HG02588 (cell line): ENCODE results near the gene PLPPR1.
"Not testable (repeated sequence)": the region's sequence is repeated elsewhere in the genome, so short reads cannot be mapped to it uniquely, and the experiment has no call there.

ENCODE experiments used
- ATAC-seq: cut with Tn5 transposase; IDR thresholded peaks from one replicate; pipeline ENCODE4 v1.9.1; 2021; ENCODE audit warnings: mild to moderate bottlenecking, moderate library complexity; ENCODE audit not compliant: unreplicated experiment

PLPPR1 gene

DNA sequence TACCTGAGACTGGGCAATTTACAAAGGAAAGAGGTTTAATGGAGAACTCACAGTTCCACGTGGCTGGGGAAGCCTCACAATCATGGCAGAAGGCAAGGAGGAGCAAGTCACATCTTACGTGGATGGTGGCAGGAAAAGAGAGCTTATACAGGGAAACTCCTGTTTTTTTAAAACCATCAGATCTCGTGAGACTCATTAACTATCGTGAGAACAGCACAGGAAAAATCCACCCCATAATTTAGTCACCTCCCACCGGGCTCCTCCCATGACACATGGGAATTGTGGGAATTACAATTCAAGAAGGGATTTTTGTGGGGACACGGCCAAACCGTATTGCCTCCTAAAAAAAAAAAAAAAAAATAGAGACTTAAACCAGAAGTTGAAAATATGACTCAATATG, 11.1 kb downstream of the PLPPR1 start:
- ATAC-seq = not testable (repeated sequence)

DNA sequence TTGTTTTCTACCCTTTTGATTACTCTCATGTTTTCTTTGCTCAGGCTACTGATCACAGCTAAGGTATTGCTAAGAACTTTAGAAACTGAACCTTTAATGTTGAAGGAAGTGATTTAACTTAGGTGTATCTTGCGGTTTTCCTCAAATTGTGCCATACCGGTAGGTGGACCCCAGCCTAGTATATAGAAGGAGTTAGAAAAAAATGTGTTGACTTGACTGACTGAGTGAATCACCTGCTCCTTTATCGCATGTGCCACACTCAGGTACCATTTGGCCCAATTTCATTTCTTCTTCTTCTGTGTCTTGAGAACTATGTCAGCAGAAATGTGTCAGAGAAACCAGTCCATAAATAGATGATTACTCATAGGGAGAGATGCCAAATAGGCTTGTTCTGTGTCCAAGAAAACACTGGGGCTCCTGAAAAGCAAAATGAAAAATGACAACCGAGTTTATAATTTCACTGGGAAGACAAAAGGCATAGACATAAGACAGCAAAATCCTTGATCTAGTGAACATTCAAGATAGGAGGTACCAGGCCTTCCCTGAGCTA, 19.4 kb downstream of the PLPPR1 start:
- ATAC-seq = no peak

DNA sequence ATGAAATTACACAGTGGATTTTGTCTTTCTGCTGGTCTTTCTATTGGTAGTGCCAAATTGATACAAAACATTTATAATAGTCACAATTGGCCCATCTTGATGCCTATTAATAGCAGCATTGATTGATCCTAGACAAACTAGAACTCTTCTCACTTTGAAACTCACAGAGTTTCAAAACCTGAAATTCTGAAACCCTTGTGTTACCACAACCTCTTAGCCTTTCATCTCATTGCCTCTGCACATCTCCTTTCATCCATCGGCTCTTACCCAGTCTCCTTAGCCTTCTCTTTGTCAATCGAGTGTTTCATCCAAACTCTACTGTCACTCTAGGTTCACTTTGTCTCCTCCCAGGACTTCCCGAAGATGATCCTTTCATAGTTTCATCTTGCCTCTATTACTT, 22.1 kb downstream of the PLPPR1 start:
- ATAC-seq = no peak

DNA sequence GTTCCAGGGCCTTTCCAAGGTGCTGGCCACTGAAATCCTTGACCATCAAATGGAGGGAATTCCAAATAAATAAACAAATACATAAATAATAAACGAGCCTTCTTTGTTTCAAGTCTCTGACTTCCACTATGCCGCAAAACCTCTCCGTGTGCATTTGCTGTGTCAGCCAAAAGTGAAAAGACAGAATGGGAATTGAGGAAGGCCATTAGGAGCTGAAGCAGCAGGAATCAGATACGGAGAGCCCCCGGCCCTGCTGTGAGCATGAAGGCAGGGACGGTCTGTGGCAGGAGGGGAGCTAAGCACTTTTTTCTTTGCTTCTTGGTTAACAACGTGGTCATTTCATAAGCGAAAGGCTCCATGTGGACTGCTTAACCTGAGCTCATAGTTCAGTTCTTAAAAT, 26.1 kb downstream of the PLPPR1 start:
- ATAC-seq = no peak

DNA sequence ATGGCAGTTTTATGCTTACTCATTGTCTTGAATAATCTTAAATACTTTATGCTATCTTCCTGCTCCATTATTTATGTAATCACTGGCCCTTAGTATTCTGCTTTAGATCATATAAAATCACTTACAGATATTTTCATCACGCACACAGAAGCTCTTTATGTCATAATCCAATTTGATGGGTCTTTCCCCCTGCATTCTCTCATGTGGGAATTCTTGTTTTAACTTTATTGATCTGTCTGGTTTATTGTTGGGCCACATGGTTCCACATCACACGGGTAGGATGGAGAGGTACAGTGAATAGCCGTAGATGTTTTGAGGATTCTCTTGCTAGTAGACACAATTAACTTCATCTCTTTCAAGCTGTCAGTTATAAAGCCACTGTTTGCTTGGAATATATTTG, 27.0 kb downstream of the PLPPR1 start:
- no peak for ATAC-seq

DNA sequence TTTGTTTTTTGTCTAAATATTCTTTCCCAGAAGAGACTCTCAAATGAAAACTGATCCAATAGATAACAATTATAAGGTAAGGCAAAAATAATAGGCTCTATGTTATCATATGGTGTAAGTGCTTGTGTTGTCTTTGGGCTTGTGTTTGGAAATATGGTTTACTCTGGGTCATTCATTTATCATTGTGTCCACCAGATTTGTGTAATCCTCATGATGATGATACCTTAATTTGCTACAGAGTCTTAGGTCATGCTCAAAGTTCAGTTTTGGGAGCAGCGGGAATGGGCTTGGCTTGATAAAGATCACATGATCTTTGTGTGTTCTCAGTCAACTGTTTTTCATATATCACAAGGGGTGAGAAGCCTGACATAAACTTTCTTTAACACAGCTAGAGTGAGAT, 34.2 kb downstream of the PLPPR1 start:
- no peak for ATAC-seq

DNA sequence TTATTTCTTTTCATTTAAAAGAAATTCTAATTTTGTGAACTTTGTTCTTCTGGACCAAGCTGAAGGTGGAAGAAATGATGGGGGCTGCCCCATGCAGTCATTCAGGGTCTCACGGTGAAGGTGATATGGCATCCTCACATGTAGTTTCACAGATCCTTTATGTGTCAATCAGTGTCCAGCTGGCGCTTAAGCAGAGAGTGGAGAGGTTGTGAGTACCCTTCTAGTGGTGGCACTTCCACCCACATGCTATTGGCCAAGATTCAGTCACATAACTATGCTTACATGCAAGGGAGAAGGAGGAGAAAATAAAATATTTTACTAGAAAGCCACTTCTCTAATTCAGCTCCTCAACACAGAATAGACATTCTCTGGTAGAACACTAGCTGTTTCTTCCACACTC, 34.7 kb downstream of the PLPPR1 start:
- ATAC-seq = no peak

DNA sequence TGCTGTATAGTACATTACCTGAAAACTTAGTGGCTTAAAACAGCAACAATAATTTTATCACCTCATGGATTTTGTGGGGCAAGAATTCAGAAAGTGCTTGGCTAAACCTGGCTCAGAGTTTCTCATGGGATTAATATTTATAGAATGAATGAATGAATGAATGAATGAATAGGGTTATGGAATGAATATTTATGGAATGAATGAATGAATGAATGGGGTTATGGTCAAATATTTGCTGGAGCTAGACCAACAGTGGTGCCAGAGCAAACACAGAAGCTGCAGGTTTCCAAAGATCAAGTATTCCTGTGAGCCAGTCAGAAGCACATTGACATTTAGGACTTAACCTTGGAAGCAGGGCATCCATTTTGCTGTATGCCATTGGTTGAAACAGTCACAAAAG, 35.7 kb downstream of the PLPPR1 start:
- ATAC-seq = no peak

DNA sequence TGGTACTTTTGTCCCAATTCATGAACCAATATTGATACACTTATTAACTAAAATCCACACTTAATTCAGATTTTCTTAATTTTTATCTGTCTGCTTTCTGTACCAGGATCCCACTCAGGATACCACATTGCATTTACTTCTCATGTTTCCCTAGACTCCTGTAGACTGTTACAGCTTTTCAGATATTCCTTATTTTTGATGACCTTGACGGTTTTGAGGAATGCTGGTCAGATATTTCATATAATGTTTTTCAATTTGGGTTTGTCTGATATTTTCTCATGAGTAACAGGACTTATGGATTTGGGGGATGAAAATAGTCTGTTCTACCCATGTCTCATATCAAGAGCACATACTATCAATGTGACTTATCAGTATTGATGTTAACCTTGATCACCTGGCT, 37.4 kb downstream of the PLPPR1 start:
- no peak for ATAC-seq

DNA sequence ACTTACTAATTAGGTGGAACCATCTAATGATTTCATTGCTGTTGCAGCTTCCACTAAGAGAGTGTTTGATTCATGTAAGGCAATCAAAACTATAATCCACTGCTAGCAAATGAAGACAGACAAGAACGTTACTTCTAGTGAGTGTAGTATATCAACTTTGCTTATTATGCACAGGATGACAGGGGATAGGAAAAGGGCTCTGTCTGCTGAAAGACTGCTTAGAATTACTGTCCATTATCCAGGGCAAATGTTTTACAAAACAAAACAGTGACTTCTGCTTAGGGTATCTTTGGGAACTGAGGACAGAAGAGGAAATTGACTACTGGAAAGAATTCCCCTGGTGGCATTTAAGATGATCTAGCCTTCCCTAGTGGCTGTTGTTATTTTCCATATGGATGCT, 40.2 kb downstream of the PLPPR1 start:
- ATAC-seq = no peak

DNA sequence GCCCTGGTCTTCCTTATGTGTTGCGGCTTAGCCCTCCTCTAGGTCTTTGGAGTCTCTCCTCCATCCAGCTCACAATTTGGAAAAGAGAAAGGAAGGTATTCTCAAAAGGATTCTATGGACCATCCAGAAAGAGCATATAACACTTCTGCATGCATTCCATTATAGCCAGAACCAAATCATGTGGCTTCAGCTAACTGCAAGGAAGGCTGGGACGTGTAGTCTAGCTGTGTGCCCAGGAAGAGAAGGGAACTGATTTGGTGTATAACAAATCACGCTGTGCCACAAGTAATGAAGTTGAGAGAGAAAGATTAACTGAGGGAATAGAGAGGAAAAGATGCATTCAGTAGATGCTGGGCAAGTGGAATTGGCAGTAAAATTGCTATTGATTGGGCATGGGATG, 43.7 kb downstream of the PLPPR1 start:
- ATAC-seq = no peak

DNA sequence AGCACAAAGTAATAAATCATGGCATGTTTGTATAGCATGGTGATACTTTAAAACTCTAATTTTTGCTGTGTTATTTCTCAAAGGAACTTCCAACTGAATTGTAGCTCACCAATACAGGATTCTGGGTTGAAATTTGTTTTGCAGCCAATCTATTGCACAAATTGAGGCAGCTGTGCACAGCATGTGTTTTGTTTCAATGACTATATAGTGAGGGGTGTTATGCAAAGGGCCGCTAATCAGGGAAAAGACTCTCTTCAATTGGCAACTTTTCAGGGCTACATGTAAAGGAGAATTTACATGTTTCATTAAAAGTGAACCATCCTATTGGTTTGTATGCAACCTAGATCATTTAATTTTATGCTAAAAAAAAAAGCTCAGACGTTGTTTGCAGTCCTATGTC, 44.6 kb downstream of the PLPPR1 start:
- no peak for ATAC-seq

DNA sequence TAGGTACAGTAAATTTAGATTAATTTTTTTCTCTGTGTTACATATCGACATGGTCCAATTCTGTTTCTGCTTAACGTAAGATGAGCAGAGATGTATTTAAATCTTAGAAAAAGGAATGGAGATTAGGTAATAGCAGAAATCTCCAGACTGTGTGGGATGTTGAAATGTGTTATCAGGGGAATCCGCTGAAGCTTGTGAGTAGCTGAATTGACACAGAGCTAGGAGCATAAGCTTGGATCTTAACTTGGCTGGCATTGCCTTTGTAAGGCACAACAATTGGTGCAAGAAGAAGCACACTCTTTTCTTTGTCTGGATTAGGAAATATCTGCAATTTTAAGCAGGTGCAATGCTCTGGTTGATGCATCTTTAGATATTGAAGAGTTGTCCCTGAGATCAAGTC, 53.1 kb downstream of the PLPPR1 start:
- no peak for ATAC-seq

DNA sequence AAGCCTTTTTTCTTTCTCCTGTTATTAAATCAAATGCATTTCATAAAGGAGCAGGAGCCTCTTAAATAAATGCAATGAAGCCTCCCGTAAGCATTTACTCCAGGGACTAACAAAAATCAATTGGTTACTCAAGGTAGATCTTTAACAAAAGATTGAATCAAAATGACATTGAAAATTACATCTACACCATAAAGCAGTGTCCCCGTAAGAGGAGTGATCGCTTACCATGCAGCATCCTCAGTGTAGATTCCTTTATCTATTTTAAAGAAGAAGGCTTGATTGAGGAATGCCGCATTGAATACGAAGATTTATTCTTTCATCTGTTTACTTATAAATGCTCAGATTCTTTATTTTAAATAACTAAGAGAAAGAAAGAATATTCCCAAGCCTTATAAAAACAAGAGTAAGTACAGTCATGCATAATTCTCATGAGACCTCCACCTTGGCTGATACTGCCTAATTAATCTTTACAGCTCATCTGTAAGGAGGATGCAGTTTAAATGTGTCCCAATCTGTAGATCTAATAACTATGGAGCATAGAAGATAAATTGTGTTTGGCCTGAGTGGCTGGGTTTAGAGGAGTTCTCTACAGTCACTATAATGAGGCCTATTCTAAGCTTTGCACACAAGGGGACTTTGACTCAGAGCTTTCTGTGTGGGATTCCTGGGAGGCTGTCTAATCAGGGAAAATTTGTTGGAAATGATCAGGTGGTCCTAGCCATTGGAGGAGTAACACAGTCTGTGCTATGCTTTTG, 55.1 kb downstream of the PLPPR1 start:
- ATAC-seq = no peak

DNA sequence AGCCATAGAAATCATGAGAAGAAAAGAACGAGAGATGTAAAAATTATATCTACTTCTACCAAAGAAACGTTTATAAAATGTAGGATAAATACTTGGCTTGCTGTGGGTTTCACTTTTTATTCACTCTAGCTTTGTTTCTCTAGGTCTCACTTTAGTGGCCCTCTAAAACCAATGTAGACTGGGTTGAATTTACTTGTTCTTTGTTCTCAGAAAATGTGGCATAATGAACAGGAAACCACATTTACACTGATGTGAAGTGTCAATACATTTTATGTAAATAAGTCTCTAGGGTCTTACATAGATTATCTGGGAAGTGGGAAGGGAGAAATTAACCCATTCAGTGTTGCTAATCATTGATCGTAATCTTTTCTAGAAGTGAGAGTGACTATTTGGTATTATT, 58.9 kb downstream of the PLPPR1 start:
- no peak for ATAC-seq

DNA sequence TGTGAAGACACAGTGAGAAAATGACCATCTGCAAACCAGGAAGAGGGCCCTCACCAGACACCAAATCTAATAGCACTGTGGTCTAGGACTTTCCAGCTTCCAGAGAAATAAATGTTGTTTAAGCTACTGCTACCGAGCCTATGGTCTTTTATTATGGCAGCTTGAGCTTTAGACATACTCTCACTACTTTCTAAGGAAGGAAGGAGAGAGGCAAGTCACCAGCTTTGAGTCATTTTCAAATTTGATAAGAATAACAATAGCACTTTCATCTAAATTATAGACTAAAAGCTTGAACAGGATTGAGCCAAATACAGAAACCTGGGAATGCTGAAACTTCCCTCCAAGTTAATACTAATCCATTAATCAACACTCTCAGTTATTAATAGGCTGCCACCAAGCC, 64.4 kb downstream of the PLPPR1 start:
- no peak for ATAC-seq

DNA sequence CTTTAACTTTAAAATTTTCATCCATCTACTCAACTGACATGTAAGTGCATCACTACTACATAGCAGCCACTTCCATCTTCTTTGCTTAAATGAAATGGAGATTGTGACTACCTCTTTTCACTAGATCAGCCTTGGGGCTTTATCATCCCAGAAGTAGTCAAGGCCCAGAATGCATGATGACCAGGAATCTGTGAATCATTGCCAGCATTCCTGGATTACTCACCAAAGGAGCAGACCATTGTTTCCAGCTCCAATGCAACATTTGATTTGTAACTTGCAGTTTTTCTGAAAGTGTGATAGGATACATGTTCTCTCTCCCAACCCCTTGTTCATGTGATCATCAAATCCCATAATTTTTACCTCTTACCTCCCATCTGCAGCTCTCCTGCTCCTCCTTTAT, 65.1 kb downstream of the PLPPR1 start:
- no peak for ATAC-seq

DNA sequence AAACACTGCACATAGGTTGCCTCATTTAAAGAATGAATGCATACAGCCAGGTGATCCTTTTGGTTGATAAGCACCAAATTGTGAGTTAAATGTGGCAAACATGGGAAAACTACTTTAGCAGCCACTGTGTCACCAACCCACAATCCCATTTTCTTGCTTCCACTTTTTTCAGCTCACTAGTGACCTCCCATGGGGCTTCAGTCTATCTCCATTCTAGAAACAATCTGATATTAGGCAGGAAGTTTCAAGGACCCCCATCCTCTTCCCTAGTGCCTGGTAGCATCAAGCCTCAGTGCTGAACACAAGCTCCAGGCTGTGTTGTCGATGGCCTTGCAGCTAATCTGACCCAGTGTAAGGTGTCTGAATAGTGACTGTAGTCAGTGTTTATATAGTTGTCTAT, 66.2 kb downstream of the PLPPR1 start:
- no peak for ATAC-seq

DNA sequence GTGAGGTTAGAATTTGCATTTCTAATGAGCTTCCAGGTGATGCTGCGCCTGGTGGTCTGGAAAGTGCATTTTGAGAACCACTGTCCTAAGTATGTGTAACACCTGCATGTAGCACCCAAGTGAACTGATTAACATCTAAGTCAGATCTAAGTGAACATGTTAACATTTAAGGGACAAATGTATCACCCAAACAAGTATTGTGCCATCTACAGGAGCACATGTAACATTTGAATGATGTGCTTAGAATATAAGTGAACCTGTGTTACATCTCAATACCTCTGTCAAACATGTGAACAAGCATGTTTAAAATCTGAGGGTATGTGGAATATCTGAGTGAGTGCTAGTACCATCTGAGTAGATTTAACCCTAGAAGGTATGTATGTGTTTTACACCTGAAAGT, 68.7 kb downstream of the PLPPR1 start:
- ATAC-seq = no peak

DNA sequence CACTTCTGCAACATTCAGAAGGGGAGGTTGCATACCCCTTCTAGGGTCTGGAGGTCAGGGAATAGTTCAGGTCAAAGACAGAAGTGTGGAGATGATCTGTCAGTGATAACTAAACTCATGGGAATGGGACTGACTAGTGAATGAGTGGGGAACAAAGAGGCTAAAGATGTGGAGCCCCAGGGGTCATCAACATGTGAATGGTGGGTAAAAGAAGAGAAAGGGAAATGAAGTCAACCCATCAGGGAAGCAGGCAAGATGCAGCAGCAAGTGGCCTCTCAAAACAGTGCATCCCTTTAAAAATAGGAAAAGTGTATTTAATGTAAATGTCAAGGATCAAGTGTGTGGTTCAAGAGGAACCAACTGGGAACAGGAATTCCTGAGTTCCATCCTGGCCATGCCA, 69.9 kb downstream of the PLPPR1 start:
- ATAC-seq = no peak

DNA sequence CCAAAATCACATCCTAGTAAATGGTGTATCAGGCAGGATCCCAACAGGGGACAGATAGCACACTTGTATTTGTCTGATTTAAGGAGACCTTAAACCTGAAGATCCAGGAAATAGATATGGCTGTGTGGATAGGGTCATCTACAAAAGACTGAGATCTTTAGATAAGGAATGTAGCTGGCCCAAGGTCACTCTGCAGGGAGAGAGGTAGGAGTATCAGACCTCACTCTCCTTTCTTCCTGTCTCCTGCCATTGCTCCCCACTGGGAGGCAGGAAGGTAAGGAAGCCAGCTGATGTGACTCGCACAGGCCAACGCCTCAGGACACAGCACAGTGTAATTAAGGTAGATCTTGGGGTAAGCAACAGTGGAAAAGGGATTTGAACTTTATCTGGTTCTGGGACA, 85.8 kb downstream of the PLPPR1 start:
- ATAC-seq = no peak

DNA sequence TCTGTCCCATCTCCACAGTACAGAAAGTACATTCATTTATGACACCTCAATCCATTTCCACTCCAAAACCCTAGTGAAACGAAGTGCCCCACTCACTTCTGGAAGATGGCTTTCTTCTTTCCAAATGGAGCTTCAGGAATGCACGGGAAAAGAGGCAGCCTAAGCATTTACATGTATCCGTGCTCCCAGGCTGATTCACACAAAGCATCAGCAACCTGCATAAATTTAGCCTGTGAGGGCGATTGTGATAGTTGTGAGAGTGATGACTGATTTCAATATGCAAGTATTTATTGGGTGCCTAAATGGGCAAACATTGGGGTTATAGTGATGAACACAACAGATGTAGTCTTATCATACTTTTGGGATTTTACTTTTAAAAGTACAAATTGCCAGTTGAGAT, 86.6 kb downstream of the PLPPR1 start:
- ATAC-seq = no peak

DNA sequence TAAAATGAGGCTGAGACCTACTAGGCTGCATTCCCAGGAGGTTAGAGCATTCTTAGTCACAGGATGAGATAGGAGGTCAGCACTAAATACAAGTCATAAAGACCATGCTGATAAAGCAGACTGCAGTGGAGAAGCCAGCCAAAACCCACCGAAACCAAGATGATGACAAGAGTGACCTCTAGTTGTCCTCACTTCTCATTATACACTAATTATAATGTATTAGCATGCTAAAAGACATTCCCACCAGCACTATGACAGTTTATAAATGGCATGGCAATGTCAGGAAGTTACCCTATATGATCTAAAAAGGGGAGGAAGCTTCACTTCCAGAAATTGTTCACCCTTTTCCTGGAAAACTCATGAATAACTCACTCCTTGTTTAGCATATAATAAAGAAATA, 88.6 kb downstream of the PLPPR1 start:
- ATAC-seq = no peak
